Measurements from ENCODE around the gene VAPA. TPM values are rescaled to one million over a fixed set of nuclear protein-coding genes. Genes with fewer than 3 reads are reported as not detected.
A peak's percentile ranks its signal among the peaks of the same experiment; 100 is the strongest.
"Not testable (repeated sequence)": the region's sequence is repeated elsewhere in the genome, so short reads cannot be mapped to it uniquely, and the experiment has no call there.

The VAPA gene
- total RNA-seq, 1 donor from 2014 or later, result 169 TPM

DNA sequence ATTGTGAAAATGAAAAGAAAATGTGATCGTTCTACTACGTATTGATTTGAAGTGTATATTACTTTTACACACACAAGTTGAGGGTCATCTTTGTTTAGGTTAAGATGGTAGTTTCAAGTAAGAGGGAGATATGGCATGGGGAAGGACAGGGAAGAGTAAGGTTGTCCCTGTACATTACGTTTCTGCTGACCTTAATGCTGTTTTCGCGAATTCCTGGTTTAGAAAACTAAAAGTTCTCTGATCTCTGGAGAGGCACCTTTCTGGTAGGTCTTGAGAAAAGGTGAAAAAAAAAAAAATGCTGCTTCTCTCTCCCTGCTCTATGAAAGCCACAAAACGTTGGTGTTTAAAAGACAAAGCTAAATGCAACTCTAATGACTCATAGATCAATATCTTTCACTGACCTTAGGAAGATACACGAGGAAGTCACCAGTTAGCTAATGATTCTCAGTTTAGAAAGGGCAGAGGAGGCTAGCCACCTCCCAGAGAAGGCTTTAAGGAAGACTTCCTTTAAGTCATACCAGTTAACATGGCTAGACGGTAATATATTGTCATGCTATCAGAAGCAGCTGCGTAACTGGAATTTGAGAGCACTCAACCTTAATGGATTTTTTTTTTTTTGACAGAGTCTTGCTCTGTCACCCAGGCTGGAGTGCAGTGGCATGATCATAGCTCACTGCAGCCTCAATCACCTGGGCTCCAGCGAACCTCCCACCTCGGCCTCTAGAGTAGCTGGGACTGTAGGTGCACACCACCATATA is 14.8 kb upstream of the VAPA start:
- no peak overlapping the region for H3K4me3 ChIP-seq (ENCODE audit: low read depth, low read length)
- no peak for TF ChIP-seq CTCF (conservative IDR thresholded peaks at IDR 0.05; ENCODE audit: low read depth, low read length)
- DNase-seq (ENCODE audit: low read depth), result peak; percentile 69

DNA sequence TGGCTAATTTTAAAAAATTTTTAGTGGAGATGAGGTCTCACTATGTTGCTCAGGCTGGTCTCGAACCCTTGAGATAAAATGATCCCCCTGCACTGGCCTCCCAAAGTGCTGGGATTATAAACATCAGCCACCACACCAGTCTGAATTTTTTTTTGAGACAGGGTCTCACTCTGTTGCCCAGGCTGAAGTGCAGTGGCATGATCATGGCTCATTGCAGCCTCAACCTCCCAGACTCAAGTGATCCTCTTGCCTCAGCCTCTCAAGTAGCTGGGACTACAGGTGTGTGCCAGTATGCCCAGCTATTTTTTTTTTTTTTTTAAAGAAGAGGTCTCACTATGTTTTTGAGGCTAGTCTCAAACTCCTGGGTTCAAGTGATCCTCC is 14.3 kb upstream of the VAPA start:
- not testable (repeated sequence) for H3K4me3 ChIP-seq (ENCODE audit: low read depth, low read length); DNase-seq (ENCODE audit: low read depth)

- no peak for TF ChIP-seq CTCF (conservative IDR thresholded peaks at IDR 0.05; ENCODE audit: low read depth, low read length)
- no peak for DNase-seq (ENCODE audit: low read depth)
- no peak overlapping the region for H3K4me3 ChIP-seq (ENCODE audit: low read depth, low read length)
These were observed 13.1 kb upstream of the VAPA start for GRCh38 chr18:9900699-9901098.

DNA sequence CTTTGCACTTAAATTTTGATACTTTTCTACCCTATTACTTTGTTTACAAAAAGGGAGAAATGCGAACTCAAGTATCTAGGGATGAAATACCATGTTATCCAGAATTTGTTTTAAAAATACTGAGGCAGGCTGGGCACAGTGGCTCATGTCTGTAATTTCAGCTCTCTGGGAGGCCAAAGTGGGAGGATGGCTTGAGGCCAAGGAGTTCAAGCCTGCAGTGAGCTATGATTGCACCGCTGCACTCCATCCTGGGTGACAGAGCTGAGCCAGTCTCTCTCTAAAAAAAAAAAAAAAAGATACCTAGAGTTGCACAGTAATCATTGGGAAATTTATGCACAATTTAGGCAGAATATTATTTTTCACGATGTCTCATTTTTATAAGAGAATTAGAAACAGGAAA is 12.4 kb upstream of the VAPA start:
- no peak for DNase-seq (ENCODE audit: low read depth)
- H3K4me3 ChIP-seq (ENCODE audit: low read depth, low read length), result no peak overlapping the region
- TF ChIP-seq CTCF (conservative IDR thresholded peaks at IDR 0.05; ENCODE audit: low read depth, low read length), result no peak

DNA sequence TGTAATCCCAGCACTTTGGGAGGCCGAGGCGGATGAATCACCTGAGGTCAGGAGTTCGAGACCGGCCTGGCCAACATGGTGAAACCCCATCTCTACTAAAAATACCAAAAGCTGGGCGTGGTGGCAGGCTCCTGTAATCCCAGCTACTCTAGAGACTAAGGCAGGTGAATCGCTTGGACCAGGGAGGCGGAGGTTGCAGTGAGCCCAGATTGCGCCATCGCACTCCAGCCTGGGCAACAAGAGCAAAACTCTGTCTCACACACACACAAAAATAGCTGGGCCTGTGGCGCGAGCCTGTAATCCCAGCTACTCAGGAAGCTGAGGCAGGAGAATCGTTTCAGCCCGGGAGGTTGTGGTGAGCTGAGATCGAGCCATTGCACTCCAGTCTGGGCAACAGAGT is 11.6 kb upstream of the VAPA start:
- not testable (repeated sequence) for H3K4me3 ChIP-seq (ENCODE audit: low read depth, low read length); DNase-seq (ENCODE audit: low read depth)

GRCh38 chr18:9902832-9903231 is 11.0 kb upstream of the VAPA start:
- no peak for TF ChIP-seq CTCF (conservative IDR thresholded peaks at IDR 0.05; ENCODE audit: low read depth, low read length)
- DNase-seq (ENCODE audit: low read depth), result no peak
- no peak overlapping the region for H3K4me3 ChIP-seq (ENCODE audit: low read depth, low read length)

DNA sequence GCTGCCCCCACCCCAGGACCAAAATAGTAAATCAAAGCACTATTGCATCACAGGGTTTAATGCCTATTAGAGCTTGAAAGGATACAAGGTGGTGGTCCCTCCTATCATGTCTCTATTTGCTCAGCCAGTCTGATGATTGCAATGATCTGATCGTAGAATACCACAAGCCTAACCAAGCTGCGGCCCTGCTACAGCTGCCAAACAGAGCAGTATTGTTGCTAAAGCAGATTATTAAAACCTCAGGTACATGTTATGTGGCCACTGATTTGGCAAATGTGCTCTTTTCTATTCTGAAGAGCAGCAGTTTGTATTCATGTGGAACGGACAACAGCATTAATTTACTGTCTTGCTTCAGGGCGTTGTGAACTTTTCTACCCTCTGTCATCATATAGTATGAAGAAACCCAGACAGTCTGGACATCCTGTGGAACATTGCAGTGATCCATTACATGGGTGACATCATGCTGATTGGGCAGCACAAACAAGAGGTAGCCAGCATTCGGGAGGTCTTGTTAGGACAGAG is 8.4 kb upstream of the VAPA start:
- H3K4me3 ChIP-seq (ENCODE audit: low read depth, low read length), result no peak overlapping the region
- TF ChIP-seq CTCF (conservative IDR thresholded peaks at IDR 0.05; ENCODE audit: low read depth, low read length), result no peak
- peak; percentile 57 for DNase-seq (ENCODE audit: low read depth)

DNA sequence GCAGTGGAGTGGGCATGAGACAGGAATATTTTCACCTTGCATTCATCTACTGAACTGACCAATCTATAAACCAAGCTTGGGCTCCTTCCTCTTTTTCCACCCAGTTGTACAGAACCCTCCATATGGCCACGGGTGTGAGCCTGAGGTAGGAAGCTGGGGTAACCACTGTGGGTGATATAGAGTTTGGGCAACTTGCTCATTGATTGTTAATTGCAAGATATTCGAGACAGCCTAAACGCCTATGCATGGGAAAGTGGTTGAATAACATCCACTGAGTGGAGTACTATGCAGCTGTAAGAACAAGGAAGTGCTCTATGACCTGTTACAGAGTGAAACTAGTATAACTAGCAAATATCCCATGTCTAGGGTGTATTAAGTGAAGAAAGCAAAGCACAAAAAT is 7.3 kb upstream of the VAPA start:
- no peak for TF ChIP-seq CTCF (conservative IDR thresholded peaks at IDR 0.05; ENCODE audit: low read depth, low read length)
- no peak overlapping the region for H3K4me3 ChIP-seq (ENCODE audit: low read depth, low read length)
- DNase-seq (ENCODE audit: low read depth), result no peak

Data from epithelial cell of proximal tubule (primary cell).